WI38 (cell line): ENCODE measurements around the gene AKAP12.

Experiments
- H3K4me3 ChIP-seq: 2 replicates; pipeline ENCODE4 v1.5.1; 2011; ENCODE audit warnings: low read depth, mild to moderate bottlenecking, control low read depth, low read length
- CTCF ChIP-seq: IDR thresholded peaks from 2 replicates; pipeline ENCODE4 v1.5.1; 2012; ENCODE audit warnings: low read depth, mild to moderate bottlenecking, control low read depth, low read length

AKAP12 gene

GRCh38 chr6:151284012-151284411, 44.2 kb downstream of the AKAP12 start:
- TF ChIP-seq CTCF: no peak
- no peak overlapping the region for H3K4me3 ChIP-seq

- TF ChIP-seq CTCF: no peak
- no peak overlapping the region for H3K4me3 ChIP-seq
Observed at GRCh38 chr6:151284548-151285017, 44.8 kb downstream of the AKAP12 start.

- no peak for TF ChIP-seq CTCF
- H3K4me3 ChIP-seq: no peak overlapping the region
Observed at GRCh38 chr6:151285122-151285521, 45.4 kb downstream of the AKAP12 start.

- TF ChIP-seq CTCF: no peak
- no peak overlapping the region for H3K4me3 ChIP-seq
Observed at GRCh38 chr6:151286214-151286613, 46.4 kb downstream of the AKAP12 start.

- no peak overlapping the region for H3K4me3 ChIP-seq
Observed at GRCh38 chr6:151288712-151289398, 49.1 kb downstream of the AKAP12 start.

GRCh38 chr6:151289399-151290007, 49.7 kb downstream of the AKAP12 start:
- no peak for TF ChIP-seq CTCF

More at GRCh38 chr6:151288712-151289398, 49.1 kb downstream of the AKAP12 start:
- no peak for TF ChIP-seq CTCF

GRCh38 chr6:151290877-151291721, 51.3 kb downstream of the AKAP12 start:
- no peak for TF ChIP-seq CTCF
- H3K4me3 ChIP-seq: no peak overlapping the region

More at GRCh38 chr6:151289399-151290007, 49.7 kb downstream of the AKAP12 start:
- H3K4me3 ChIP-seq: no peak overlapping the region
